ENCODE data around the gene FBXW7.

FBXW7 gene

GRCh38 chr4:152368001-152368400 is 167.9 kb downstream of the FBXW7 start:
- Histone ChIP-seq H3K9me3 (ENCODE audit: control insufficient read depth, low read length) (no peaks in the 10 kb centered on the region), H3K36me3 (ENCODE audit: control insufficient read depth, insufficient read depth, low read length) (no peaks in the 10 kb centered on the region), H3K4me1 (ENCODE audit: control insufficient read depth, insufficient read depth, low read length) (no peaks in the 10 kb centered on the region), H3K4me3 (ENCODE audit: insufficient read depth, low read depth, low read length) (no peak overlapping the region), H3K27me3 (ENCODE audit: control insufficient read depth, insufficient read depth, low read length, poor library complexity, severe bottlenecking) (no peaks in the 10 kb centered on the region), H3K27ac (ENCODE audit: insufficient read depth, low read depth, low read length, poor library complexity, severe bottlenecking) (no peak overlapping the region)
- WGBS, 2 experiments: 92 to 95% methylated on average over 2 to 3 of the region's 3 CpGs

- Histone ChIP-seq H3K36me3 (ENCODE audit: control insufficient read depth, insufficient read depth, low read length) (no peaks in the 10 kb centered on the region), H3K27ac (ENCODE audit: insufficient read depth, low read depth, low read length, poor library complexity, severe bottlenecking) (no peak overlapping the region), H3K4me3 (ENCODE audit: insufficient read depth, low read depth, low read length) (no peak overlapping the region), H3K9me3 (ENCODE audit: control insufficient read depth, low read length) (no peaks in the 10 kb centered on the region), H3K27me3 (ENCODE audit: control insufficient read depth, insufficient read depth, low read length, poor library complexity, severe bottlenecking) (no peaks in the 10 kb centered on the region), H3K4me1 (ENCODE audit: control insufficient read depth, insufficient read depth, low read length) (no peaks in the 10 kb centered on the region)
- 95 to 96% methylated on average over 3 of the region's 3 CpGs for whole genome bisulfite sequencing, 2 experiments
These were observed 171.0 kb downstream of the FBXW7 start for GRCh38 chr4:152364883-152365282.

- H3K9me3 ChIP-seq (ENCODE audit: control insufficient read depth, low read length): no peaks in the 10 kb centered on the region
- 100% methylated on average over 1 of the region's 1 CpG for WGBS, 2 experiments
These were observed 171.5 kb downstream of the FBXW7 start for GRCh38 chr4:152364383-152364782.

GRCh38 chr4:152363904-152364303 is 172.0 kb downstream of the FBXW7 start:
- H3K27ac ChIP-seq (ENCODE audit: insufficient read depth, low read depth, low read length, poor library complexity, severe bottlenecking): no peak overlapping the region
- H3K4me3 ChIP-seq (ENCODE audit: insufficient read depth, low read depth, low read length): no peak overlapping the region
- H3K27me3 ChIP-seq (ENCODE audit: control insufficient read depth, insufficient read depth, low read length, poor library complexity, severe bottlenecking): no peaks in the 10 kb centered on the region
- WGBS, 2 experiments: 91 to 94% methylated on average over 2 of the region's 2 CpGs
- H3K36me3 ChIP-seq (ENCODE audit: control insufficient read depth, insufficient read depth, low read length): no peaks in the 10 kb centered on the region
- H3K9me3 ChIP-seq (ENCODE audit: control insufficient read depth, low read length): no peaks in the 10 kb centered on the region
- no peaks in the 10 kb centered on the region for H3K4me1 ChIP-seq (ENCODE audit: control insufficient read depth, insufficient read depth, low read length)

More at GRCh38 chr4:152364383-152364782, 171.5 kb downstream of the FBXW7 start:
- Histone ChIP-seq H3K27me3 (ENCODE audit: control insufficient read depth, insufficient read depth, low read length, poor library complexity, severe bottlenecking) (no peaks in the 10 kb centered on the region), H3K27ac (ENCODE audit: insufficient read depth, low read depth, low read length, poor library complexity, severe bottlenecking) (no peak overlapping the region), H3K4me1 (ENCODE audit: control insufficient read depth, insufficient read depth, low read length) (no peaks in the 10 kb centered on the region), H3K4me3 (ENCODE audit: insufficient read depth, low read depth, low read length) (no peak overlapping the region), H3K36me3 (ENCODE audit: control insufficient read depth, insufficient read depth, low read length) (no peaks in the 10 kb centered on the region)

DNA sequence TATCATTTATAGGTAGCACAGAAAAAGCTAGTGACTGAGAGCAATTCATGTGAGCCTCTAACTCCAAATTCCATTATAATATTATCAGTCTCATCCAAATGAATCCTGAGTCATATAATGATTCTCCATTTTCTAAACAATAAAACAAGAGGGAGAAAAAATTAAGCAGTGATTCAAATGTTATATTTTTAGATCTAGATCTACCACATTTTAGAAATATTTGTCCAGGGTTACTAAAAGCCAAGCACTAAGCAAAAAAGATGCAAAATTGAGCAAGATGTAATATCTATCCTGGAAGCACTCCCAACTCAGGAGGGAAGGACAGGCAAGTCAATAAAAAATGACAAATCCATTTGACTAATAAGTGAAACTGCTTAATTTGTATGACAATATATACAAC is 172.8 kb downstream of the FBXW7 start:
- Histone ChIP-seq H3K4me3 (ENCODE audit: insufficient read depth, low read depth, low read length) (no peak overlapping the region), H3K9me3 (ENCODE audit: control insufficient read depth, low read length) (no peaks in the 10 kb centered on the region), H3K4me1 (ENCODE audit: control insufficient read depth, insufficient read depth, low read length) (no peaks in the 10 kb centered on the region), H3K36me3 (ENCODE audit: control insufficient read depth, insufficient read depth, low read length) (no peaks in the 10 kb centered on the region), H3K27ac (ENCODE audit: insufficient read depth, low read depth, low read length, poor library complexity, severe bottlenecking) (no peak overlapping the region), H3K27me3 (ENCODE audit: control insufficient read depth, insufficient read depth, low read length, poor library complexity, severe bottlenecking) (no peaks in the 10 kb centered on the region)

DNA sequence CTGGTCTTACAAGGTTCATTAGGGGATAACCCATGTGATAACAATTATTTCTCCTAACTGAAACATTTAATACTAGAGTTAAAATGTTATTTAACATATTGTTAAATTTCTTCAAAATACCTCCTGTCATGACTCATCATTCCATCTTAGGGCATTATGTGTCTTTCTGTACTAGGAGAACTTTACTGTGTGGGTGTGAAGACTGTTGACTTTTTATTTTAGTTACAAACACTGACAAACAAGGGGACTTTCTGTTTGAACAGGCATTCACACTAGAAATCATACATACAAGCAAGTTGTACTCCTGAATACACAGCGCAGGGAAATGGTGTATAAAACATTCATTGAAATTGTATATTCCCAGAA is 175.9 kb downstream of the FBXW7 start:
- Histone ChIP-seq H3K4me1 (ENCODE audit: control insufficient read depth, insufficient read depth, low read length) (no peaks in the 10 kb centered on the region), H3K36me3 (ENCODE audit: control insufficient read depth, insufficient read depth, low read length) (no peaks in the 10 kb centered on the region), H3K27ac (ENCODE audit: insufficient read depth, low read depth, low read length, poor library complexity, severe bottlenecking) (no peak overlapping the region), H3K9me3 (ENCODE audit: control insufficient read depth, low read length) (no peaks in the 10 kb centered on the region), H3K27me3 (ENCODE audit: control insufficient read depth, insufficient read depth, low read length, poor library complexity, severe bottlenecking) (no peaks in the 10 kb centered on the region), H3K4me3 (ENCODE audit: insufficient read depth, low read depth, low read length) (no peak overlapping the region)
- 100% methylated on average over 1 of the region's 1 CpG; no CpG with 5 or more reads in 1 of the 2 experiments for WGBS, 2 experiments

GRCh38 chr4:152359208-152360044 is 176.5 kb downstream of the FBXW7 start:
- H3K9me3 ChIP-seq (ENCODE audit: control insufficient read depth, low read length): no peaks in the 10 kb centered on the region
- no peaks in the 10 kb centered on the region for H3K4me1 ChIP-seq (ENCODE audit: control insufficient read depth, insufficient read depth, low read length)
- no peaks in the 10 kb centered on the region for H3K27me3 ChIP-seq (ENCODE audit: control insufficient read depth, insufficient read depth, low read length, poor library complexity, severe bottlenecking)
- WGBS, 2 experiments: 89 to 90% methylated on average over 7 to 9 of the region's 9 CpGs
- no peak overlapping the region for H3K27ac ChIP-seq (ENCODE audit: insufficient read depth, low read depth, low read length, poor library complexity, severe bottlenecking)
- H3K36me3 ChIP-seq (ENCODE audit: control insufficient read depth, insufficient read depth, low read length): no peaks in the 10 kb centered on the region
- H3K4me3 ChIP-seq (ENCODE audit: insufficient read depth, low read depth, low read length): no peak overlapping the region

- no peaks in the 10 kb centered on the region for H3K9me3 ChIP-seq (ENCODE audit: control insufficient read depth, low read length)
- no peak overlapping the region for H3K27ac ChIP-seq (ENCODE audit: insufficient read depth, low read depth, low read length, poor library complexity, severe bottlenecking)
- WGBS, 2 experiments: 93 to 94% methylated on average over 6 of the region's 6 CpGs
- peaks cover 4% of the 10 kb centered on the region for H3K4me1 ChIP-seq (ENCODE audit: control insufficient read depth, insufficient read depth, low read length)
- no peaks in the 10 kb centered on the region for H3K27me3 ChIP-seq (ENCODE audit: control insufficient read depth, insufficient read depth, low read length, poor library complexity, severe bottlenecking)
- no peaks in the 10 kb centered on the region for H3K36me3 ChIP-seq (ENCODE audit: control insufficient read depth, insufficient read depth, low read length)
- H3K4me3 ChIP-seq (ENCODE audit: insufficient read depth, low read depth, low read length): no peak overlapping the region
These were observed 178.7 kb downstream of the FBXW7 start for GRCh38 chr4:152357206-152357605.

DNA sequence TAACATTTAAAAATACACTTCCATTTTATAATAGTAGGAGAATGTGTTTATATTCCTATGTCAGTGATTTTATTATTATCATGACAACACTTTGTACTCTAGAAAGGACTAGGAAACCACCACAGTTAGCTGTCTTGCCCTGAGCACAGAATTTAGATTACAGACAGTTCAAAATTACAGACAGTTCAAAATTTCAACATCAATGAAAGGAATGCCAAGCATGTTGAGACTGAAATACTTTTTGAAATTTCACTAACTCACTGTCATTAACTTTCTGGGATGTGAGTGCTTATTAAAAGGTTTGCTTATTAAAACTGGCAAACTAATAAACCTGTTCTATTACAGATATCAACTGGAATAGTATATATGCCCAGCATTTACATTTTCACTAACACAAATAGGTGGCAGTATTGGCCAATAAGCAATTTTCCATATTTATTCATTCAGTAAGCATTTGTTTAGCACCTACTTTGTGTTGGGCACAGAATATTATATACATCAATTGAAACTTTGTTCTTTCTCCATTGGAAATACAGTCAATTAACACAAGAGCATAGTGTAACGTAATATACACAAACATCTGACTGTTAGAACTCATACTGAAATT is 179.4 kb downstream of the FBXW7 start:
- Histone ChIP-seq H3K9me3 (ENCODE audit: control insufficient read depth, low read length) (no peaks in the 10 kb centered on the region), H3K27ac (ENCODE audit: insufficient read depth, low read depth, low read length, poor library complexity, severe bottlenecking) (no peak overlapping the region), H3K36me3 (ENCODE audit: control insufficient read depth, insufficient read depth, low read length) (no peaks in the 10 kb centered on the region), H3K27me3 (ENCODE audit: control insufficient read depth, insufficient read depth, low read length, poor library complexity, severe bottlenecking) (no peaks in the 10 kb centered on the region), H3K4me3 (ENCODE audit: insufficient read depth, low read depth, low read length) (no peak overlapping the region), H3K4me1 (ENCODE audit: control insufficient read depth, insufficient read depth, low read length) (peaks cover 4% of the 10 kb centered on the region)
- 89% methylated on average over 1 of the region's 1 CpG; no CpG with 5 or more reads in 1 of the 2 experiments for WGBS, 2 experiments

GRCh38 chr4:152352622-152353116 is 183.2 kb downstream of the FBXW7 start:
- Histone ChIP-seq H3K27ac (ENCODE audit: insufficient read depth, low read depth, low read length, poor library complexity, severe bottlenecking) (no peak overlapping the region), H3K36me3 (ENCODE audit: control insufficient read depth, insufficient read depth, low read length) (no peaks in the 10 kb centered on the region), H3K27me3 (ENCODE audit: control insufficient read depth, insufficient read depth, low read length, poor library complexity, severe bottlenecking) (no peaks in the 10 kb centered on the region), H3K4me3 (ENCODE audit: insufficient read depth, low read depth, low read length) (peak overlapping the region; percentile 11), H3K9me3 (ENCODE audit: control insufficient read depth, low read length) (no peaks in the 10 kb centered on the region), H3K4me1 (ENCODE audit: control insufficient read depth, insufficient read depth, low read length) (peaks cover 4% of the 10 kb centered on the region)
- WGBS, 2 experiments: 72 to 73% methylated on average over 10 to 11 of the region's 11 CpGs
